Measurements from ENCODE around the gene GTPBP6.
"Not testable (repeated sequence)": the region's sequence is repeated elsewhere in the genome, so short reads cannot be mapped to it uniquely, and the experiment has no call there.

Gene GTPBP6

GRCh38 chrX:280722-281121 lies 37.9 kb downstream of the GTPBP6 start:
- H3K4me2 ChIP-seq (ENCODE audit: insufficient read depth, low read length, poor library complexity, severe bottlenecking); H3K14ac ChIP-seq (ENCODE audit: low read length); H4K91ac ChIP-seq (ENCODE audit: low read depth, low read length, poor library complexity); H2AK5ac ChIP-seq (ENCODE audit: low read depth, low read length); H3K23ac ChIP-seq (ENCODE audit: low read depth, low read length, poor library complexity); H3K9me3 ChIP-seq (replicated peaks in 1 of 2; ENCODE audit: control insufficient read depth in 2 of 2, insufficient read depth in 1 of 2, low read depth in 1 of 2, low read length in 2 of 2); H2AFZ ChIP-seq (ENCODE audit: low read length); H2BK5ac ChIP-seq (ENCODE audit: low read length); H2BK12ac ChIP-seq (ENCODE audit: low read length); H2BK120ac ChIP-seq (ENCODE audit: low read depth, low read length); H2BK15ac ChIP-seq (ENCODE audit: low read length); DNase-seq (ENCODE audit: low spot score); H3K4ac ChIP-seq (ENCODE audit: low read length); H3K27me3 ChIP-seq (ENCODE audit: control insufficient read depth in 3 of 3, insufficient read depth in 3 of 3, low read depth in 1 of 3, low read length in 3 of 3); H4K8ac ChIP-seq (ENCODE audit: low read depth, low read length); H3K9ac ChIP-seq (ENCODE audit: low read depth, low read length, poor library complexity); H3K18ac ChIP-seq (ENCODE audit: low read length): not testable (repeated sequence)
- WGBS, 2 donors (ENCODE audit: extremely low coverage in 2 of 2, insufficient read length in 2 of 2, insufficient replicate concordance in 1 of 2) = no CpG with 5 or more reads among the region's 24 CpGs
- Histone ChIP-seq H3K4me3 (ENCODE audit: low read length in 2 of 2) (peak overlapping the region in 1 of 2 donors; percentile 56), H3K79me1 (ENCODE audit: low read depth, low read length) (peaks cover 21% of the 10 kb centered on the region), H3K36me3 (replicated peaks in 1 of 2; ENCODE audit: control insufficient read depth in 2 of 2, insufficient read depth in 2 of 2, low read length in 2 of 2) (peaks cover 17 to 19% of the 10 kb centered on the region in 2 donors), H3K27ac (replicated peaks; ENCODE audit: low read length) (peak overlapping the region; percentile 98), H3K4me1 (ENCODE audit: control insufficient read depth in 2 of 2, insufficient read depth in 1 of 2, low read depth in 1 of 2, low read length in 2 of 2) (peaks cover 2 to 11% of the 10 kb centered on the region in 2 donors)

DNA sequence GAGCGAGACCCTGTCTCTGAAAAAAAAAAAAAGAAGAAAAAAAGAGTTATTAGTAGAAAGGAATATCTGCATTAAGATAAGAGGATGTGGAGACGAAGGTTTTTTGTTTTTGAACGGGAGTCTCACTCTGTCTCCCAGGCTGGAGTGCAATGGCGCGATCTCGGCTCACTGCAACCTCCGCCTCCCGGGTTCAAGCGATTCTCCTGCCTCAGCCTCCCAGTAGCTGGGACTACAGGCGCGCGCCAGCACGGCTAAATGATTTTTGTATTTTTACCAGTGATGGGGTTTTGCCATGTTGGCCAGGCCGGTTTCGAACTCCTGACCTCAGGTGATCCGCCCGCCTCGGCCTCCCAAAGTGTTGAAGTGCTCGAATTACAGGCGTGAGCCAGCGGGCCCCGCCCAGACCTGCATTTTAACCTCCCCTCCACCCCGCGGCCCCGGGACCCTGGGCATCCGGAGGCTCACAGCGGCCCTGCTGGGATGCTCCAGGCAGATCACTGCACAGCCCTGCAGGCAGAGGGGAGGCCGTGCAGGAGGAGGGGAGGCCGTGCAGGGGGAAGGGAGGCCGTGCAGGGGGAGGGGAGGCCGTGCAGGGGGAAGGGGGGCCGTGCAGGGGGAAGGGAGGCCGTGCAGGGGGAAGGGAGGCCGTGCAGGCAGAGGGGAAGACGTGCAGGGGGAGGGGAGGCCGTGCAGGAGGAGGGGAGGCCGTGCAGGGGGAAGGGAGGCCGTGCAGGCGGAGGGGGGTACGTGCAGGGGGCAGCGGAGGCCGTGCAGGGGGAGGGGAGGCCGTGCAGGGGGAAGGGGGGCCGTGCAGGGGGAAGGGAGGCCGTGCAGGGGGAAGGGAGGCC lies 38.6 kb downstream of the GTPBP6 start:
- Histone ChIP-seq H3K36me3 (replicated peaks in 1 of 2; ENCODE audit: control insufficient read depth in 2 of 2, insufficient read depth in 2 of 2, low read length in 2 of 2) (peaks cover 10 to 12% of the 10 kb centered on the region in 2 donors), H3K79me1 (ENCODE audit: low read depth, low read length) (peaks cover 18% of the 10 kb centered on the region), H3K4me1 (ENCODE audit: control insufficient read depth in 2 of 2, insufficient read depth in 1 of 2, low read depth in 1 of 2, low read length in 2 of 2) (peaks cover 8 to 14% of the 10 kb centered on the region in 2 donors), H3K18ac (ENCODE audit: low read length) (peak overlapping the region; percentile 89), H3K4me3 (ENCODE audit: low read length in 2 of 2) (peak overlapping the region in 1 of 2 donors; percentile 25), H2AK5ac (ENCODE audit: low read depth, low read length) (peak overlapping the region; percentile 46)
- H2BK120ac ChIP-seq (ENCODE audit: low read depth, low read length); H4K8ac ChIP-seq (ENCODE audit: low read depth, low read length); H2BK12ac ChIP-seq (ENCODE audit: low read length); H2AFZ ChIP-seq (ENCODE audit: low read length); H4K91ac ChIP-seq (ENCODE audit: low read depth, low read length, poor library complexity); H3K14ac ChIP-seq (ENCODE audit: low read length); H3K23ac ChIP-seq (ENCODE audit: low read depth, low read length, poor library complexity); DNase-seq (ENCODE audit: low spot score); H3K9ac ChIP-seq (ENCODE audit: low read depth, low read length, poor library complexity); H3K27ac ChIP-seq (replicated peaks; ENCODE audit: low read length); H2BK15ac ChIP-seq (ENCODE audit: low read length); H3K4ac ChIP-seq (ENCODE audit: low read length); H3K4me2 ChIP-seq (ENCODE audit: insufficient read depth, low read length, poor library complexity, severe bottlenecking); H3K27me3 ChIP-seq (ENCODE audit: control insufficient read depth in 3 of 3, insufficient read depth in 3 of 3, low read depth in 1 of 3, low read length in 3 of 3); H3K9me3 ChIP-seq (replicated peaks in 1 of 2; ENCODE audit: control insufficient read depth in 2 of 2, insufficient read depth in 1 of 2, low read depth in 1 of 2, low read length in 2 of 2); H2BK5ac ChIP-seq (ENCODE audit: low read length): not testable (repeated sequence)
- 100% methylated on average over 2 of the region's 45 CpGs; no CpG with 5 or more reads in 1 of the 2 donors for WGBS, 2 donors (ENCODE audit: extremely low coverage in 2 of 2, insufficient read length in 2 of 2, insufficient replicate concordance in 1 of 2)

GRCh38 chrX:276581-277201 lies 41.9 kb downstream of the GTPBP6 start:
- Histone ChIP-seq H3K9me3 (replicated peaks in 1 of 2; ENCODE audit: control insufficient read depth in 2 of 2, insufficient read depth in 1 of 2, low read depth in 1 of 2, low read length in 2 of 2) (no peaks in the 10 kb centered on the region), H2AFZ (ENCODE audit: low read length) (peak overlapping the region; percentile 86), H3K18ac (ENCODE audit: low read length) (peak overlapping the region; percentile 96), H2BK120ac (ENCODE audit: low read depth, low read length) (peak overlapping the region; percentile 4), H3K14ac (ENCODE audit: low read length) (peak overlapping the region; percentile 63), H3K23ac (ENCODE audit: low read depth, low read length, poor library complexity) (peak overlapping the region; percentile 93), H3K4me1 (ENCODE audit: control insufficient read depth in 2 of 2, insufficient read depth in 1 of 2, low read depth in 1 of 2, low read length in 2 of 2) (peaks cover 8 to 12% of the 10 kb centered on the region in 2 donors), H3K4me2 (ENCODE audit: insufficient read depth, low read length, poor library complexity, severe bottlenecking) (peak overlapping the region; percentile 96), H4K8ac (ENCODE audit: low read depth, low read length) (no peak overlapping the region), H4K91ac (ENCODE audit: low read depth, low read length, poor library complexity) (no peak overlapping the region), H3K27me3 (ENCODE audit: control insufficient read depth in 3 of 3, insufficient read depth in 3 of 3, low read depth in 1 of 3, low read length in 3 of 3) (peaks cover 0 to 5% (median 0%) of the 10 kb centered on the region in 3 experiments), H2BK15ac (ENCODE audit: low read length) (peak overlapping the region; percentile 100), H2BK12ac (ENCODE audit: low read length) (peak overlapping the region; percentile 84), H3K4me3 (ENCODE audit: low read length in 2 of 2) (peak overlapping the region; percentile 29 to 92), H3K79me1 (ENCODE audit: low read depth, low read length) (peaks cover 8% of the 10 kb centered on the region), H3K9ac (ENCODE audit: low read depth, low read length, poor library complexity) (peak overlapping the region; percentile 96), H2AK5ac (ENCODE audit: low read depth, low read length) (peak overlapping the region; percentile 100), H2BK5ac (ENCODE audit: low read length) (peak overlapping the region; percentile 99), H3K27ac (replicated peaks; ENCODE audit: low read length) (no peak overlapping the region), H3K4ac (ENCODE audit: low read length) (no peak overlapping the region), H3K36me3 (replicated peaks in 1 of 2; ENCODE audit: control insufficient read depth in 2 of 2, insufficient read depth in 2 of 2, low read length in 2 of 2) (no peaks in the 10 kb centered on the region)
- no CpG with 5 or more reads among the region's 49 CpGs for WGBS, 2 donors (ENCODE audit: extremely low coverage in 2 of 2, insufficient read length in 2 of 2, insufficient replicate concordance in 1 of 2)
- no peak for DNase-seq (ENCODE audit: low spot score)

Measured in neuronal stem cell (in vitro differentiated cells).